ENCODE data around the gene MELK. TPM values are rescaled to one million over a fixed set of nuclear protein-coding genes. Genes with fewer than 3 reads are reported as not detected.

Gene MELK
- total RNA-seq, 1 experiment from 2014 or later = 33.3 TPM

DNA sequence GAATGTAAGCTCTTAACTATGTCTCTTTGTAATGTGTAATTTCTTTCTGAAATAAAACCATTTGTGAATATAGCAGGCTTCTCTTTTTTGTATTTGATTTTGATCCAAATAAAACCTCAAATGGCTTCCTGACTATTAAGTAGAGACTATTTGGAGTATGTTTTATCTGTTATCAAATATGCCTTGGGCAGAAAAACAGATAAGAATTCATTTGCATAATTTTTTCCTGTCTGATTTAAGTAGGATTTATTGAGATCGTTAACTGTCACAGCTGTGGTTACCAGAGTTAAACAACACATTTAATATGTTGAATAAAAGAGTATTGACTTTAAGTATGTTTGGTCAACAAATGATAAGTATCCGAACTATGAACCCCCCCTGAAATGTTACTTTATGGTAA lies 104.9 kb downstream of the MELK start:
- intact Hi-C loops (cut with micrococcal nuclease) = no loop called here
- no peaks in the 10 kb centered on the region for H3K4me1 Mint-ChIP-seq (ENCODE audit: insufficient read depth, unreplicated experiment)
- no peak overlapping the region for H3K27ac Mint-ChIP-seq (ENCODE audit: low read depth, unreplicated experiment)
- DNase-seq (ENCODE audit: unreplicated experiment) = no peak
- no peaks in the 10 kb centered on the region for H3K9me3 Mint-ChIP-seq (ENCODE audit: unreplicated experiment)
- peaks cover 23% of the 10 kb centered on the region for H3K36me3 Mint-ChIP-seq (ENCODE audit: insufficient read depth, unreplicated experiment)
- BruUV-seq (replicated peaks) = no TSS peak
- H3K4me3 Mint-ChIP-seq (ENCODE audit: unreplicated experiment) = no peak overlapping the region
- ChIA-PET CTCF (no interaction called here), POLR2A (interaction anchor here (0.9 kb wide), 1 partner anchor 29 kb away, joined by 3 read pairs; no protein-coding TSS in a partner anchor)
- TF ChIP-seq, protein P1, sequence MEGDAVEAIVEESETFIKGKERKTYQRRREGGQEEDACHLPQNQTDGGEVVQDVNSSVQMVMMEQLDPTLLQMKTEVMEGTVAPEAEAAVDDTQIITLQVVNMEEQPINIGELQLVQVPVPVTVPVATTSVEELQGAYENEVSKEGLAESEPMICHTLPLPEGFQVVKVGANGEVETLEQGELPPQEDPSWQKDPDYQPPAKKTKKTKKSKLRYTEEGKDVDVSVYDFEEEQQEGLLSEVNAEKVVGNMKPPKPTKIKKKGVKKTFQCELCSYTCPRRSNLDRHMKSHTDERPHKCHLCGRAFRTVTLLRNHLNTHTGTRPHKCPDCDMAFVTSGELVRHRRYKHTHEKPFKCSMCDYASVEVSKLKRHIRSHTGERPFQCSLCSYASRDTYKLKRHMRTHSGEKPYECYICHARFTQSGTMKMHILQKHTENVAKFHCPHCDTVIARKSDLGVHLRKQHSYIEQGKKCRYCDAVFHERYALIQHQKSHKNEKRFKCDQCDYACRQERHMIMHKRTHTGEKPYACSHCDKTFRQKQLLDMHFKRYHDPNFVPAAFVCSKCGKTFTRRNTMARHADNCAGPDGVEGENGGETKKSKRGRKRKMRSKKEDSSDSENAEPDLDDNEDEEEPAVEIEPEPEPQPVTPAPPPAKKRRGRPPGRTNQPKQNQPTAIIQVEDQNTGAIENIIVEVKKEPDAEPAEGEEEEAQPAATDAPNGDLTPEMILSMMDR (IDR thresholded peaks at IDR 0.05; ENCODE audit: unreplicated experiment) = no peak
- no peaks in the 10 kb centered on the region for H3K27me3 Mint-ChIP-seq (ENCODE audit: insufficient read depth, unreplicated experiment)

DNA sequence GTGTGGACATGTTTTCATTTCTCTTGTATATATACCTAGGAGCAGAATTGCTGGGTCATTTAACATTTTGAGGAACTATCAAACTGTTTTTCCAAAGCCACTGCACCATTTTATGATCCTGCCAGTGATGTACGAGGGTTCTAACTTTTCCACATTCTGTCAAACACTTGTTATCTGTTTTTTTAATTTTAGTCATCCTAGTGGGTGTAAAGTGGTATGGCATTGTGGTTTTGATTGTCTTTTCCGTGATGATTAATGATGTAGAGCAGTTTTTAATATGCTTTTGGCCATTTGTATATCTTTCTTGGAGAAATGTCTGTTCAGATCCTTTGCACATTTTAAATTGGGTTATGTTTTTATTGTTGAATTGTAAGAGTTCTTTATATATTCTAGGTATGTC lies 107.0 kb downstream of the MELK start:
- Mint-ChIP-seq H3K27me3 (ENCODE audit: insufficient read depth, unreplicated experiment) (no peaks in the 10 kb centered on the region), H3K9me3 (ENCODE audit: unreplicated experiment) (no peaks in the 10 kb centered on the region), H3K27ac (ENCODE audit: low read depth, unreplicated experiment) (no peak overlapping the region), H3K36me3 (ENCODE audit: insufficient read depth, unreplicated experiment) (peaks cover 20% of the 10 kb centered on the region), H3K4me3 (ENCODE audit: unreplicated experiment) (no peak overlapping the region), H3K4me1 (ENCODE audit: insufficient read depth, unreplicated experiment) (no peaks in the 10 kb centered on the region)
- no peak for DNase-seq (ENCODE audit: unreplicated experiment)
- no TSS peak for BruUV-seq (replicated peaks)
- CTCF ChIA-PET = no interaction called here
- POLR2A ChIA-PET = no interaction called here
- intact Hi-C loops (cut with micrococcal nuclease) = no loop called here
- TF ChIP-seq, protein P1 (IDR thresholded peaks at IDR 0.05; ENCODE audit: unreplicated experiment) = no peak

DNA sequence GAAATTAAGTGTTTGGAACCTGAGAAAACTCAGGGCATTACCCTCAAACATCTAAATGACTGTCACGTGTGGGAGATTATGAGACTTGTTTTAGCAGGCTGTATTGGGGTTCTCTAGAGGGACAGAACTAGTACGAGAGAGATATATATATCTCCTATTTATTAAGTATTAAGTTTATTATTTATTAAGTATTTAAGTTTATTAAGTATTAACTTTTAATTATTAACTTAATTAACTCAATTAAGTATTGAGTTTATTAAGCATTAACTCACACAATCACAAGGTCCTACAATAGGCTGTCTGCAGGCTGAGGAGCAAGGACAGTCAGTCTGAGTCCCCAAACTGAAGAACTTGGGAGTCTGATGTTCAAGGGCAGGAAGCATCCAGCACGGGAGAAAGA lies 113.8 kb downstream of the MELK start:
- TF ChIP-seq, protein P1 (IDR thresholded peaks at IDR 0.05; ENCODE audit: unreplicated experiment) = no peak
- no peak for DNase-seq (ENCODE audit: unreplicated experiment)
- CTCF ChIA-PET = no interaction called here
- no TSS peak for BruUV-seq (replicated peaks)
- no peak overlapping the region for H3K27ac Mint-ChIP-seq (ENCODE audit: low read depth, unreplicated experiment)
- POLR2A ChIA-PET = no interaction called here
- no peaks in the 10 kb centered on the region for H3K36me3 Mint-ChIP-seq (ENCODE audit: insufficient read depth, unreplicated experiment)
- intact Hi-C loops (cut with micrococcal nuclease) = no loop called here
- no peaks in the 10 kb centered on the region for H3K9me3 Mint-ChIP-seq (ENCODE audit: unreplicated experiment)
- no peak overlapping the region for H3K4me3 Mint-ChIP-seq (ENCODE audit: unreplicated experiment)
- no peaks in the 10 kb centered on the region for H3K4me1 Mint-ChIP-seq (ENCODE audit: insufficient read depth, unreplicated experiment)
- no peaks in the 10 kb centered on the region for H3K27me3 Mint-ChIP-seq (ENCODE audit: insufficient read depth, unreplicated experiment)

DNA sequence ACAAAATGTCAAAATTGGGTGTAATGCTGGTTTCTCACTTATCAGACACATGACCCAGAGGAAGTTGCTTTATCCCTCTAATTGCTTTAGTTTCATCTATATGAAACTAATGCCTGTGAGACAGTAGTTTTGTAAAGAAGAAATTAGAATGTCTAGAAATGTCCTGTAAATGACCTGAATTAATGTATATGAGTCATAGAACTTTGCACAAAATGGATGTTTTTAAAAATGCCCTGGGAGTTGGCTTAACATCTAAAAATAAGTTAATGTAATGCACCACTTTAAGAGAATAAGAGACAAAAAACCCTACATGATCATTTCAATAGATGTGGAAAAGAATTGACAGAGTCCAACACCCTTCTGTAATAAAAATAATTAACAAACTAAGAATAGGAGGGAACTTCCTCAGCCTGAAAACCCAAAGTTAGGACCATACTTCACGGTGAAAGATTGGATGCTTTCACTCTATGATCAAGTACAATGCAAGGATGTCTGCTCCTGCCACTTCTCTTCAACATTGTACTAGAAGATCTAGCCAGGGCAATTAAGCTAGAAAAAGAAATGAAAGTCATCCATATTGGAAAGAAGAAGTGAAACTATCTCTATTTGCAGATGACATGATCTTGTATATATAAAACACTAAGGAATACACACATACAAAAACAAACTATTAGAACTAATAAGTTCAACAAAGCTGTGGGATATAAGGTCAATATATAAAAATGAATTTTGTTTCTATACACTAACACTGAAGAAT lies 117.9 kb downstream of the MELK start:
- CTCF ChIA-PET = interaction anchor here (0.5 kb wide), 1 partner anchor 1756 kb away, joined by 3 read pairs; no protein-coding TSS in a partner anchor
- peaks cover 10% of the 10 kb centered on the region for H3K27me3 Mint-ChIP-seq (ENCODE audit: insufficient read depth, unreplicated experiment)
- H3K4me3 Mint-ChIP-seq (ENCODE audit: unreplicated experiment) = no peak overlapping the region
- POLR2A ChIA-PET = no interaction called here
- no peak overlapping the region for H3K27ac Mint-ChIP-seq (ENCODE audit: low read depth, unreplicated experiment)
- no peak for DNase-seq (ENCODE audit: unreplicated experiment)
- H3K9me3 Mint-ChIP-seq (ENCODE audit: unreplicated experiment) = no peaks in the 10 kb centered on the region
- no TSS peak for BruUV-seq (replicated peaks)
- intact Hi-C loops (cut with micrococcal nuclease) = no loop called here
- no peaks in the 10 kb centered on the region for H3K4me1 Mint-ChIP-seq (ENCODE audit: insufficient read depth, unreplicated experiment)
- TF ChIP-seq, protein P1 (IDR thresholded peaks at IDR 0.05; ENCODE audit: unreplicated experiment) = no peak
- no peaks in the 10 kb centered on the region for H3K36me3 Mint-ChIP-seq (ENCODE audit: insufficient read depth, unreplicated experiment)

Measured in MCF 10A (cell line).